Vagina (tissue), 2 donors: ENCODE measurements around the gene GPC5.

Experiments used
- POLR2AphosphoS5 ChIP-seq, 2 donors: sonication (generic); formaldehyde crosslinking; IDR thresholded peaks; one replicate each; pipeline ENCODE4 v1.9.0; 2017; ENCODE audit warnings: antibody characterized with exemption in 2 of 2, mild to moderate bottlenecking in 2 of 2, low read depth in 1 of 2; ENCODE audit not compliant: insufficient read depth in 1 of 2
- TF ChIP-seq, protein P1 (sequence below), 3 experiments: fragments of 450-650 bp in 2 of 3; fragments of 200-600 bp in 1 of 3; sonication (generic) in 1 of 3; IDR thresholded peaks; one replicate each; pipeline ENCODE4 v1.5.1; 2017 to 2019; ENCODE audit warnings: antibody characterized with exemption in 3 of 3, mild to moderate bottlenecking in 2 of 3, moderate library complexity in 2 of 3

DNA sequence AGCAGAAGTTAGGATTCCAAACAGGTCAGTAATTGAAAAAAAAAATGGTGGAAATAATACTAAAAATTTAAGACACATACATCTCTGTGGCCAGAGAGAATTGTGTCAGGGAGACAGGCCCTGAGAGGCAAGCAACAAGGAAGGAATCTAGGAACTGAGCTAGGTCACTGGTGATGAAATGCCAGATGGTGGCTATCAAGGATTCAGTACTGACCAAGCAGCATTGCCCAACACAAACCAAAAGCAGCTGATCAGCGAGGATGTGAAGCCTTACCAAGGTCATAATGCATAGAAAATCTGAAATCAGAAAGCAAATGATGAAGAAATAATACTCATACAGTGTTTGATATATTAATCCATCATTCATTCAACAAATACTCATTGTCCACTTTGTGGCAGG is 905.0 kb downstream of the GPC5 start:
- TF ChIP-seq, protein P1, sequence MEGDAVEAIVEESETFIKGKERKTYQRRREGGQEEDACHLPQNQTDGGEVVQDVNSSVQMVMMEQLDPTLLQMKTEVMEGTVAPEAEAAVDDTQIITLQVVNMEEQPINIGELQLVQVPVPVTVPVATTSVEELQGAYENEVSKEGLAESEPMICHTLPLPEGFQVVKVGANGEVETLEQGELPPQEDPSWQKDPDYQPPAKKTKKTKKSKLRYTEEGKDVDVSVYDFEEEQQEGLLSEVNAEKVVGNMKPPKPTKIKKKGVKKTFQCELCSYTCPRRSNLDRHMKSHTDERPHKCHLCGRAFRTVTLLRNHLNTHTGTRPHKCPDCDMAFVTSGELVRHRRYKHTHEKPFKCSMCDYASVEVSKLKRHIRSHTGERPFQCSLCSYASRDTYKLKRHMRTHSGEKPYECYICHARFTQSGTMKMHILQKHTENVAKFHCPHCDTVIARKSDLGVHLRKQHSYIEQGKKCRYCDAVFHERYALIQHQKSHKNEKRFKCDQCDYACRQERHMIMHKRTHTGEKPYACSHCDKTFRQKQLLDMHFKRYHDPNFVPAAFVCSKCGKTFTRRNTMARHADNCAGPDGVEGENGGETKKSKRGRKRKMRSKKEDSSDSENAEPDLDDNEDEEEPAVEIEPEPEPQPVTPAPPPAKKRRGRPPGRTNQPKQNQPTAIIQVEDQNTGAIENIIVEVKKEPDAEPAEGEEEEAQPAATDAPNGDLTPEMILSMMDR (IDR thresholded peaks at IDR 0.05): no peak
- TF ChIP-seq POLR2AphosphoS5 (IDR thresholded peaks at IDR 0.05; ENCODE audit: insufficient read depth in 1 of 2, low read depth in 1 of 2): no peak
